ENCODE data around the gene EEF1G.

GRCh38 chr11:62553839-62554361 lies 19.8 kb downstream of the EEF1G start:
- TF ChIP-seq CTCF (conservative IDR thresholded peaks at IDR 0.05; ENCODE audit: low read length) = no peak
- no peak for TF ChIP-seq EZH2phosphoT487 (IDR thresholded peaks at IDR 0.05; ENCODE audit: borderline replicate concordance, low read depth, low read length)

Data from OCI-LY7 (cell line).